Measurements from ENCODE around the gene H1-8.
"Not testable (repeated sequence)": the region's sequence is repeated elsewhere in the genome, so short reads cannot be mapped to it uniquely, and the experiment has no call there.

DNA sequence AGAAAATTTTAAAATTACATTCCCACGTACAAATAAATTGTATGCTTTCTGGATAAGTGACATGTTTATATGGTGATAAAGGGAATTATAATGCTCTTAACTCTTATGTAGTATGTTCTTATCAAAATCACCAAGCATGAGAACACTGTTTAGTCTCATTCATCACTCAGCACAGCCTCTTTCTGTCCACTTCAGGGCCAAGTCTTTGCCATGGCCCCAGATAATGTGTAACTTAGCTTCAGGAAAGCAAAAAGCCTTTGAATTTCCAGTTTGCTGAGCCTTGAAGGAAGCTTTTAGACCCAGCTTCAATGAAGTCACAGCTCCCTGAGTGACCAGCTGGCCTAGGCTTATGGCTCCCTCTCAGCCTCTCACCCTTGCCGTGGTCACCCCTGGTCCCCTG lies 45.1 kb upstream of the H1-8 start:
- TF ChIP-seq, protein P1, sequence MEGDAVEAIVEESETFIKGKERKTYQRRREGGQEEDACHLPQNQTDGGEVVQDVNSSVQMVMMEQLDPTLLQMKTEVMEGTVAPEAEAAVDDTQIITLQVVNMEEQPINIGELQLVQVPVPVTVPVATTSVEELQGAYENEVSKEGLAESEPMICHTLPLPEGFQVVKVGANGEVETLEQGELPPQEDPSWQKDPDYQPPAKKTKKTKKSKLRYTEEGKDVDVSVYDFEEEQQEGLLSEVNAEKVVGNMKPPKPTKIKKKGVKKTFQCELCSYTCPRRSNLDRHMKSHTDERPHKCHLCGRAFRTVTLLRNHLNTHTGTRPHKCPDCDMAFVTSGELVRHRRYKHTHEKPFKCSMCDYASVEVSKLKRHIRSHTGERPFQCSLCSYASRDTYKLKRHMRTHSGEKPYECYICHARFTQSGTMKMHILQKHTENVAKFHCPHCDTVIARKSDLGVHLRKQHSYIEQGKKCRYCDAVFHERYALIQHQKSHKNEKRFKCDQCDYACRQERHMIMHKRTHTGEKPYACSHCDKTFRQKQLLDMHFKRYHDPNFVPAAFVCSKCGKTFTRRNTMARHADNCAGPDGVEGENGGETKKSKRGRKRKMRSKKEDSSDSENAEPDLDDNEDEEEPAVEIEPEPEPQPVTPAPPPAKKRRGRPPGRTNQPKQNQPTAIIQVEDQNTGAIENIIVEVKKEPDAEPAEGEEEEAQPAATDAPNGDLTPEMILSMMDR (IDR thresholded peaks at IDR 0.05), result not testable (repeated sequence)
- not testable (repeated sequence) for TF ChIP-seq POLR2A (IDR thresholded peaks at IDR 0.05)
